HG02588 (cell line): ENCODE results near the gene ABCG5.

ENCODE experiments used
- ATAC-seq: cut with Tn5 transposase; IDR thresholded peaks from one replicate; pipeline ENCODE4 v1.9.1; 2021; ENCODE audit warnings: mild to moderate bottlenecking, moderate library complexity; ENCODE audit not compliant: unreplicated experiment

ABCG5 gene

GRCh38 chr2:43842866-43843226 lies 4.2 kb upstream of the ABCG5 start:
- no peak for ATAC-seq

GRCh38 chr2:43841949-43842865 lies 3.6 kb upstream of the ABCG5 start:
- ATAC-seq: no peak

GRCh38 chr2:43840965-43841364 lies 2.3 kb upstream of the ABCG5 start:
- ATAC-seq: no peak

GRCh38 chr2:43839776-43840564 lies 1.3 kb upstream of the ABCG5 start:
- no peak for ATAC-seq

GRCh38 chr2:43837831-43838559 lies 644 bp downstream of the ABCG5 start:
- no peak for ATAC-seq

- ATAC-seq: no peak
Observed at GRCh38 chr2:43837033-43837432, 1.6 kb downstream of the ABCG5 start.

GRCh38 chr2:43832457-43832856 lies 6.2 kb downstream of the ABCG5 start:
- no peak for ATAC-seq

GRCh38 chr2:43831543-43832294 lies 6.9 kb downstream of the ABCG5 start:
- no peak for ATAC-seq

- no peak for ATAC-seq
Observed at GRCh38 chr2:43826305-43827250, 12.1 kb downstream of the ABCG5 start.

GRCh38 chr2:43825841-43826240 lies 12.8 kb downstream of the ABCG5 start:
- ATAC-seq: no peak

- no peak for ATAC-seq
Observed at GRCh38 chr2:43824951-43825493, 13.6 kb downstream of the ABCG5 start.

GRCh38 chr2:43824512-43824911 lies 14.1 kb downstream of the ABCG5 start:
- no peak for ATAC-seq

GRCh38 chr2:43823751-43824150 lies 14.9 kb downstream of the ABCG5 start:
- no peak for ATAC-seq

GRCh38 chr2:43822839-43823238 lies 15.8 kb downstream of the ABCG5 start:
- no peak for ATAC-seq

- no peak for ATAC-seq
Observed at GRCh38 chr2:43819491-43820163, 19.0 kb downstream of the ABCG5 start.

GRCh38 chr2:43818761-43819160 lies 19.9 kb downstream of the ABCG5 start:
- no peak for ATAC-seq

GRCh38 chr2:43814711-43815110 lies 23.9 kb downstream of the ABCG5 start:
- ATAC-seq: no peak

GRCh38 chr2:43812947-43813346 lies 25.7 kb downstream of the ABCG5 start:
- no peak for ATAC-seq

- ATAC-seq: no peak
Observed at GRCh38 chr2:43812006-43812405, 26.6 kb downstream of the ABCG5 start.
